WERI-Rb-1 (cell line): ENCODE results near the gene GPHA2.

ENCODE experiments used
- DNase-seq: peaks from one replicate; pipeline ENCODE4 v3.0.0-alpha.2; 2020
- H3K27ac ChIP-seq: fragments of 250-450 bp; sonication (Bioruptor Pico); 2 replicates; pipeline ENCODE4 v1.5.1; 2020; ENCODE audit warnings: mild to moderate bottlenecking, moderate library complexity
- H3K27me3 ChIP-seq: fragments of 250-450 bp; sonication (Bioruptor Pico); 2 replicates; pipeline ENCODE4 v1.5.1; 2021; ENCODE audit warnings: mild to moderate bottlenecking, low read depth, moderate library complexity; ENCODE audit not compliant: insufficient read depth, severe bottlenecking
- H3K36me3 ChIP-seq: fragments of 250-450 bp; sonication (Bioruptor Pico); 2 replicates; pipeline ENCODE4 v1.5.1; 2020; ENCODE audit warnings: mild to moderate bottlenecking, moderate library complexity
- H3K4me3 ChIP-seq: 2 replicates; pipeline ENCODE4 v1.5.1; 2011; ENCODE audit warnings: low read depth, mild to moderate bottlenecking, control low read depth, low read length
- H3K9me3 ChIP-seq: fragments of 250-450 bp; sonication (Bioruptor Pico); 2 replicates; pipeline ENCODE4 v1.5.1; 2021; ENCODE audit warnings: mild to moderate bottlenecking, moderate library complexity; ENCODE audit not compliant: severe bottlenecking
- CTCF ChIP-seq: IDR thresholded peaks from 2 replicates; pipeline ENCODE4 v1.5.1; 2011; ENCODE audit warnings: low read depth, mild to moderate bottlenecking, control low read depth, inconsistent platforms, low read length

GPHA2 gene

DNA sequence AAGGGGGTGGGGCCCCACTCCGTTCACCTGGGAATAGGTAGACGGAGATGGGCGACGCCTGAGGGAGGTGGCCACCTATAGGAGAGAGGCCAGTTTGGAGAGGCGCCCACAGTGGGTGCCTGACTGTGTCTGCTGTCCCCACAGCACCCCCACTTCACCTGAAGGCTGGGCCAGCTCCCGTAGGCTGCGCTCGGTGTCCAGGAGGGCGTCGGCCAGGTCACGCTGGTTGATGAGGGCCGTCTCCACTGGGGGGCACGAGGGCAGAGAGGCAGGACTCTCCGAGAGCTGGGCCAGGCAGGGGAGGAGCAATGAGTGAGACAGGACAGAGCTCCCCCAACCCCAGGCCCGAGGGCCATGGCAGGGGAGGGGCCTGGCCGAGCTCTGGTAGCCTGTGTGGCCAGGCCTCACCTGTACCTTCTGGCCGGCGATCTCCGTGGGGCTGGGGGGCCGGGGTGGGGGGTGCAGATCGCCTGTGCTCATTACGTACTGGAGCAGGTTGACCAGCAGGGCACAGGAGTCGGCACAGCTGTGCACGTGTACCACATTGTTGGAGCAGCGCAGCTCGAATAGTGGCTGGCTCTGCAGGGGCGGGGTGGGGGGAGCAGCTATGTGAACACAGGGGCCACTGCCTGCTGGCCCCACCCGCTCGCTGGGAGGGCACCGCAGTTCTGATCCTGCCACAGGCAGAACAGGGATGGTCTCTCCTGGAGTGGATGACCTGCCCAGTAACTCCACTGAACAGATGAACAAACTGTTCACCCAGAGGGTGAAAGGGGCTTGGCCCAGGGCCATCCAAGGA lies 33.4 kb downstream of the GPHA2 start:
- DNase-seq, result no peak
- Histone ChIP-seq H3K27ac (no peak overlapping the region), H3K27me3 (no peaks in the 10 kb centered on the region), H3K4me3 (no peak overlapping the region), H3K36me3 (peaks cover 24% of the 10 kb centered on the region), H3K9me3 (no peaks in the 10 kb centered on the region)
- no peak for TF ChIP-seq CTCF

- Histone ChIP-seq H3K27ac (no peak overlapping the region), H3K4me3 (no peak overlapping the region), H3K36me3 (peaks cover 28% of the 10 kb centered on the region), H3K9me3 (no peaks in the 10 kb centered on the region), H3K27me3 (no peaks in the 10 kb centered on the region)
- no peak for TF ChIP-seq CTCF
- no peak for DNase-seq
Measured at GRCh38 chr11:64900774-64901173, 34.9 kb downstream of the GPHA2 start.

GRCh38 chr11:64900263-64900678 lies 35.4 kb downstream of the GPHA2 start:
- H3K36me3 ChIP-seq, result peaks cover 23% of the 10 kb centered on the region
- H3K4me3 ChIP-seq, result no peak overlapping the region
- no peaks in the 10 kb centered on the region for H3K27me3 ChIP-seq
- H3K9me3 ChIP-seq, result no peaks in the 10 kb centered on the region
- TF ChIP-seq CTCF, result no peak
- DNase-seq, result no peak
- H3K27ac ChIP-seq, result no peak overlapping the region

DNA sequence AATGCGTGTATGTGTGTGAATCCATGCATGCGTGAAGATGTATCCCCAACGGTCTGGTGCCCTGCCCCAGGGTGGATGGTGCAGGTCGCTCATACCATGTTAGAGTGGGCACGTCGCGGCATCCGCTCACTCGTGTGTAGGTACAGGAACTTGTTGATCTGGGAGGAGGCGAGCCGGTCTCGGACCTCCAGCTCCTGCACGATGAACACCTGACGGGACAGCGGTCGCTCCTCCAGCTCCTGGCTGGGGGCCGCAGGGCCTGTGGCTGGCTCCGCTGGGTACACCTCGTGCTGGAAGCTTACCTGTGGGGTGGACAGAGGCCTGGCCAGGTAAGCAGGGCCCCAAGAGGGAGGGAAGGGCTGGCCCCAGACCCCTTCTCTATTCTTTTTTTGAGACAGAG lies 37.2 kb downstream of the GPHA2 start:
- DNase-seq, result no peak
- peaks cover 22% of the 10 kb centered on the region for H3K36me3 ChIP-seq
- no peaks in the 10 kb centered on the region for H3K27me3 ChIP-seq
- no peak for TF ChIP-seq CTCF
- no peak overlapping the region for H3K4me3 ChIP-seq
- no peaks in the 10 kb centered on the region for H3K9me3 ChIP-seq
- no peak overlapping the region for H3K27ac ChIP-seq

DNA sequence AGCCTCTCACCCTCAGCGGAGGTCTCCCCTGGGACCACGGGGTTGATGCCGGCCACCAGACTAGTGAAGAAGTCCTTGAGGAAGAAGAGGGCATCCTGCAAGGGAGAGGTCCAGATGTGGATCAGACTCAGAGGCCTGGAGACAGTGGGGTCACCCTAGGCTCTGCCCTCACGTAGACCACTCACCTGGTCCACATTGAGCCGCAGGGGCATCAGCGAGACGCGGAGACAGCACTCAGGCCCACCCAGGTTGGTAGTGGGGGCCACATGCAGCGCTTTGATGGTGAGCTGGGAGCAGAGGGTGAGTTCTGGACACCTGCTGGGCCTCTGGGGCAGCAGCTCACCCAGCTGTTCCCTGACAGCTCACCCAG lies 37.6 kb downstream of the GPHA2 start:
- H3K27ac ChIP-seq, result no peak overlapping the region
- H3K4me3 ChIP-seq, result no peak overlapping the region
- H3K36me3 ChIP-seq, result peaks cover 22% of the 10 kb centered on the region
- no peak for TF ChIP-seq CTCF
- H3K27me3 ChIP-seq, result no peaks in the 10 kb centered on the region
- no peak for DNase-seq
- H3K9me3 ChIP-seq, result no peaks in the 10 kb centered on the region
